SK-N-MC (cell line): ENCODE results near the gene GAL3ST3.

Experiments
- EZH2 ChIP-seq: fragments of 200-600 bp; sonication (generic); IDR thresholded peaks from one replicate; pipeline ENCODE4 v1.6.1; 2017; ENCODE audit warnings: antibody characterized with exemption
- FOXP2 ChIP-seq: optimal IDR thresholded peaks from 2 replicates; pipeline ENCODE3; 2011; ENCODE audit warnings: mild to moderate bottlenecking, moderate library complexity; ENCODE audit not compliant: insufficient read depth; ENCODE audit errors: extremely low read length, control extremely low read depth

DNA sequence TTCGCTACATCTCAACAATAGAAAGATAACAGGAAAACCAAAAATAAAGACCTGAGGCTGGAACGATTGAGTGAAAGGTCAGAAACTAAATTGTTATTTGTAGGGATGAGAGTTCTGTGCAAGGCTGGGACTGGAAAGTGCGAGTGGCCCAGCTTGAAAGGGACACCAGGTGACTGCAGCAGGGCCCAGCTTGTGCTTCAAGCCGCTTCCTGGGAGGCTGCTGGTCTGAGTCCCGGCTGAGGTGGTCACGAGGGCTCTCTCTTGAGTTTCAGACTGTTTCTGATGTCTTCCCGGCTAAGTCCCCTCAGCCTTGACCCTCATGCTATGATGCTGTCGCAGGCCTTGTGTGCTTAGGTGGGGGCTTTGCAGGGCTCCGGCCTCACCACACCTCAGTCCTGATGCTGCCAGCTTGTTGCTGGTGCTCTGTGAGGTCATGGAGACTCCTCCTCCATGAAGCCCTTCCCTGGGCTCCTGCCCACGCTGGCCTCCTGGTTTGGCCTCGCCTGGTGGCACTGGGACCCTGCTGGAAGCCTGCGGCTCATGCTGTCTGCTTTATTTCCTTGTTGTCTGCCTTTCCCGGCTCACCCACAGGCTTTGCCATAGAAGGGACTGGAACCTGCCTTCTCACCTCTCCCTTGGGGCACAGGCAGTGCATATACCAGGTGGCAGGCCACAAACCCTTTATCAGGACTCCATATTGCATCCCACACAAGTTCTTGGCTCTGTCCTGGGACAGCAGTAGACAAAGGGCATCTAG, 42.6 kb downstream of the GAL3ST3 start:
- no peak for TF ChIP-seq FOXP2
- TF ChIP-seq EZH2 = no peak
